CD4-positive, alpha-beta T cell treated with Interleukin-21 for 1 hour (primary cell): ENCODE results near the gene CKS1B.
"Not testable (repeated sequence)": the region's sequence is repeated elsewhere in the genome, so short reads cannot be mapped to it uniquely, and the experiment has no call there.

Experiments
- DNase-seq: peaks from one replicate; pipeline ENCODE4 v3.0.0-alpha.2; 2020

Gene CKS1B

GRCh38 chr1:154988058-154988954, 13.8 kb downstream of the CKS1B start:
- DNase-seq = no peak

- no peak for DNase-seq
These were observed 14.8 kb downstream of the CKS1B start for GRCh38 chr1:154989195-154989860.

GRCh38 chr1:154990276-154990675, 15.8 kb downstream of the CKS1B start:
- DNase-seq = no peak

- DNase-seq = no peak
These were observed 18.5 kb downstream of the CKS1B start for GRCh38 chr1:154992721-154993571.

- DNase-seq = no peak
These were observed 19.2 kb downstream of the CKS1B start, which contains the start of gene LENEP for GRCh38 chr1:154993572-154994268. Gene LENEP (plus strand): TSS chr1:154993586. CDS start chr1:154993608, 22 bp downstream.

- no peak for DNase-seq
These were observed 19.7 kb downstream of the CKS1B start for GRCh38 chr1:154994269-154994587.

- DNase-seq = no peak
These were observed 20.1 kb downstream of the CKS1B start for GRCh38 chr1:154994591-154994990.

GRCh38 chr1:154995301-154995983, 21.0 kb downstream of the CKS1B start:
- not testable (repeated sequence) for DNase-seq

- DNase-seq = no peak
These were observed 22.7 kb downstream of the CKS1B start for GRCh38 chr1:154996966-154997701.

GRCh38 chr1:154998201-154998780, 23.8 kb downstream of the CKS1B start:
- DNase-seq = no peak

GRCh38 chr1:154998818-154999570, 24.5 kb downstream of the CKS1B start:
- peak; percentile 77 for DNase-seq

- DNase-seq = peak; percentile 51
These were observed 25.3 kb downstream of the CKS1B start for GRCh38 chr1:154999571-155000410.

- no peak for DNase-seq
These were observed 25.9 kb downstream of the CKS1B start for GRCh38 chr1:155000411-155000725.

GRCh38 chr1:155000726-155001424, 26.4 kb downstream of the CKS1B start:
- peak; percentile 82 for DNase-seq

- no peak for DNase-seq
These were observed 26.9 kb downstream of the CKS1B start for GRCh38 chr1:155001425-155001674.

- DNase-seq = peak; percentile 98
These were observed 27.4 kb downstream of the CKS1B start for GRCh38 chr1:155001675-155002463.

- no peak for DNase-seq
These were observed 28.2 kb downstream of the CKS1B start, which contains the start of gene ZBTB7B for GRCh38 chr1:155002464-155003226. Gene ZBTB7B (plus strand): TSS chr1:155002802. CDS start chr1:155014661, 11,859 bp downstream.
